ENCODE data around the gene RNF217. TPM values are rescaled to one million over a fixed set of nuclear protein-coding genes. Genes with fewer than 3 reads are reported as not detected.

Gene RNF217
- total RNA-seq, 1 donor from 2014 or later, result 5.9 TPM

DNA sequence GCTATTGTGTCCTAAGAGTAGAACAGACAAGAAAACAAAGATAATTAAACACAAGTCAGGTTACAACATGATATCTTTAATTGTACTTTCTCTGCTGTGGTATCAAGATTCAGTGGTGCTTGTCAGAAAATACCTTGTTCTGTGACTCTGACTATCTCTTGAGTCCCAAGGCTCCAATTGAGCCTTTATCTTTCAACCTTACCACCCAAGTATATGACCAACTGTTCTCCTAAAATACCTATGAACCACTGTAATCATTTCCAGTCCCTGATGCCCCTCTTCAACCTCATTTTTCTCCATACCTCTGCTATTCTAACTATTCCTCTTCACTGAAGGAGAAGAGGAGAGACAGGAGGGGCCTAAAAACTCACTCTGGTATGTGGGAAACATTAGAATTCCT is 124.5 kb downstream of the RNF217 start:
- no peak for DNase-seq
- Mint-ChIP-seq H3K27ac (ENCODE audit: unreplicated experiment) (no peak overlapping the region), H3K27me3 (ENCODE audit: unreplicated experiment) (no peaks in the 10 kb centered on the region), H3K4me3 (ENCODE audit: unreplicated experiment) (no peak overlapping the region), H3K9me3 (ENCODE audit: unreplicated experiment) (no peaks in the 10 kb centered on the region), H3K36me3 (ENCODE audit: unreplicated experiment) (no peaks in the 10 kb centered on the region), H3K4me1 (ENCODE audit: low read depth, unreplicated experiment) (no peaks in the 10 kb centered on the region)
- no peak for TF ChIP-seq CTCF (IDR thresholded peaks at IDR 0.05; ENCODE audit: partially characterized antibody, unreplicated experiment)

DNA sequence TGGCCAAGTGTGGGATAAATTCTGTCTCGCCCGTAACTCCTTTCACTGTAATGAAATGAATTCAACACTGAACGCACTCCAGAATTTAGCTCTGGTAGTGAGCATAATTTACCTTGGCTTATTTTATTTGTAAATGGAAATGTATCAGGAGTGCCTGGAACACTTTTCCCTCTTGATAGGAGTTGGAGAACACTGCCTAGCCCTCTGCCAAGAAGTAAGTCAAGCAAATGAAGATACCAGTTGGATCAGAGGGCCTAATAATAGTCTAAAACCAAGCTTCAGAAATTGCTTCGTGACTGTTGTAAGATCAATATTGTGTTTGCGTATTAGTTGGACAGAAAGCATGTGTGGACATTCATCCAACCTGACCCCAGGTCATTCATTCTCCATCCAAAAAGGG is 126.7 kb downstream of the RNF217 start:
- no peaks in the 10 kb centered on the region for H3K9me3 Mint-ChIP-seq (ENCODE audit: unreplicated experiment)
- no peak for TF ChIP-seq CTCF (IDR thresholded peaks at IDR 0.05; ENCODE audit: partially characterized antibody, unreplicated experiment)
- H3K27me3 Mint-ChIP-seq (ENCODE audit: unreplicated experiment), result no peaks in the 10 kb centered on the region
- no peak overlapping the region for H3K27ac Mint-ChIP-seq (ENCODE audit: unreplicated experiment)
- no peaks in the 10 kb centered on the region for H3K36me3 Mint-ChIP-seq (ENCODE audit: unreplicated experiment)
- DNase-seq, result no peak
- H3K4me3 Mint-ChIP-seq (ENCODE audit: unreplicated experiment), result no peak overlapping the region
- no peaks in the 10 kb centered on the region for H3K4me1 Mint-ChIP-seq (ENCODE audit: low read depth, unreplicated experiment)

- no peak for DNase-seq
- TF ChIP-seq CTCF (IDR thresholded peaks at IDR 0.05; ENCODE audit: partially characterized antibody, unreplicated experiment), result no peak
- H3K4me1 Mint-ChIP-seq (ENCODE audit: low read depth, unreplicated experiment), result no peaks in the 10 kb centered on the region
Observed at GRCh38 chr6:125094563-125094962, 132.3 kb downstream of the RNF217 start.

DNA sequence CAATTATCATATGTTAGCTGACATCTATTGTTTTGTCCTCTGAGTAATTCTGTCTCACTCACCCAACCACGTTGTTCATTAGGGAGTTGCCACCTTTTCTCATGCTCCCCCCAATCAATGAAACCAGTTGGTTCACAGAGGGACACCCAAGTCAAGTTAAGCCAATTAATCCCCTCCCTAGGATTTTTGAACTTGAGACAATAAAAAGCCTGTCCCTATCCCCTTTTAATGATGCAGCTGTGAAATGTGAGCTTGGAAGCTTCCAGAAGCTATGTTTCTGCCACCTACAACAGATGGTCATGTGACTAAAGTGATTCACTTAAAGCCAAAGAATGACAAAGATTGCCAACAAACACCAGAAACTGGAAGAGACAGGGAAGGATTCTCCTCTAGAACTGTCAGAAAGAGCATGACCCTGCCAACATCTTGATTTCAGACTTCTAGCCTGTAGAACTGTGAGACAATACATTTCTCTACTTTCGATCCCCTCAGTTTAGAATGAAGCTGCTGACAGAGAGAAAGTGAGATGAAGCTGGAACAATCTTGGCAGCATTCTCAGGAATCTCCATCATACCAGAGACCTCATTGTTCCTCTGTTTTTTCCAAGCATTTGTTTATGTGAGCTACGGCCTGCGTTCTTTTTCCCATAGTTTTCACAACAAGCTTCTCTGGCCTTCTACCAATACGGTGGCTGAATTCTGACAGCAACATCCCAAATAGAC is 133.5 kb downstream of the RNF217 start:
- H3K27me3 Mint-ChIP-seq (ENCODE audit: unreplicated experiment), result no peaks in the 10 kb centered on the region
- H3K36me3 Mint-ChIP-seq (ENCODE audit: unreplicated experiment), result no peaks in the 10 kb centered on the region
- DNase-seq, result no peak
- peaks cover 2% of the 10 kb centered on the region for H3K4me1 Mint-ChIP-seq (ENCODE audit: low read depth, unreplicated experiment)
- H3K4me3 Mint-ChIP-seq (ENCODE audit: unreplicated experiment), result no peak overlapping the region
- H3K9me3 Mint-ChIP-seq (ENCODE audit: unreplicated experiment), result no peaks in the 10 kb centered on the region
- H3K27ac Mint-ChIP-seq (ENCODE audit: unreplicated experiment), result no peak overlapping the region
- no peak for TF ChIP-seq CTCF (IDR thresholded peaks at IDR 0.05; ENCODE audit: partially characterized antibody, unreplicated experiment)

More at GRCh38 chr6:125094563-125094962, 132.3 kb downstream of the RNF217 start:
- no peaks in the 10 kb centered on the region for H3K27me3 Mint-ChIP-seq (ENCODE audit: unreplicated experiment)
- H3K36me3 Mint-ChIP-seq (ENCODE audit: unreplicated experiment), result no peaks in the 10 kb centered on the region
- H3K27ac Mint-ChIP-seq (ENCODE audit: unreplicated experiment), result no peak overlapping the region
- no peaks in the 10 kb centered on the region for H3K9me3 Mint-ChIP-seq (ENCODE audit: unreplicated experiment)
- no peak overlapping the region for H3K4me3 Mint-ChIP-seq (ENCODE audit: unreplicated experiment)

DNA sequence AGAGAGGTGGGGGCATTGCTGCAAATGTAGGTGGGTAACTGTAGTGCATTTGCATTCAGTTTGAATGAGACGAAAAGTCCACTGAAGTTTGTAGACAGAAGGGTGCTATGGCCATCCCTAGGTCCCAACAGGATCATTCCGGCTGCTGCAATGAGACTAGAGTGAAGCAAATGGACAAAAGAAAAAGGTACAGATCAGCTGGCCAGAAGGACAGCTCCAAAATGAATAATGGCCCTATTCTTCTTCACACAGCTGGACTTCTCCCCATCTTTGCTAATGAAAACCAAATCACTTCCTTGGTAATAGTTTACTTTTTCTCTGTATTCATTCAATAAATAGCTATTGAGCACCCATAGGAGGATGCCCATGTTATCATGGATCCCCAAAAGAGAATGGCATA is 134.9 kb downstream of the RNF217 start:
- H3K4me1 Mint-ChIP-seq (ENCODE audit: low read depth, unreplicated experiment), result peaks cover 2% of the 10 kb centered on the region
- TF ChIP-seq CTCF (IDR thresholded peaks at IDR 0.05; ENCODE audit: partially characterized antibody, unreplicated experiment), result no peak
- no peaks in the 10 kb centered on the region for H3K27me3 Mint-ChIP-seq (ENCODE audit: unreplicated experiment)
- peaks cover 2% of the 10 kb centered on the region for H3K9me3 Mint-ChIP-seq (ENCODE audit: unreplicated experiment)
- no peaks in the 10 kb centered on the region for H3K36me3 Mint-ChIP-seq (ENCODE audit: unreplicated experiment)
- H3K4me3 Mint-ChIP-seq (ENCODE audit: unreplicated experiment), result no peak overlapping the region
- no peak for DNase-seq
- H3K27ac Mint-ChIP-seq (ENCODE audit: unreplicated experiment), result no peak overlapping the region
